HL-60/S4 treated with phorbol 12-myristate 13-acetate at 8.2 ng/mL for 4 days and 3 days (cell line): ENCODE data around the gene SUGCT.

Experiments used
- in situ Hi-C: fragments of 300-500 bp; cut with MboI; formaldehyde crosslinking; loops from 2 replicates; pipeline ENCODE4 v1.15.0; 2022; ENCODE audit warnings: low sequenced_read_pairs

The SUGCT gene

DNA sequence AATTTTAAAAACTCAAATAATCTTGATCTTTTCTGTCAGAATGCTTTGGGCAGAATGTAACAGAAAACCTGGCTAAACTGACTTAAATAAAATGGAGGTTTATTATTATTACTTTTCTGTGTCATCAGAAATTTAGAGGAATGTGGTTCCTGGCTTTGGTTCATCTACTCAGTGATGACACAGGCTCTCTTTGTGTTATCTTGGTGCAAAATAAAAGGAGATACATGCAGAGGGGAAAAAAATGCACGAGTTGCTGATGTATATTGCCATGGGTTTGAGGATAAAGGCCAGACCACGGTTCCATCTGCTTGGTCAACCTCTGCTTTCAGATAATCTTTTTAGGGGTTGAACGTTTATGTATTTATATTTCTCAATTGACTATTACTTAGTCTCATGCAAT, 181.4 kb downstream of the SUGCT start:
- in situ Hi-C loops = no loop called here

DNA sequence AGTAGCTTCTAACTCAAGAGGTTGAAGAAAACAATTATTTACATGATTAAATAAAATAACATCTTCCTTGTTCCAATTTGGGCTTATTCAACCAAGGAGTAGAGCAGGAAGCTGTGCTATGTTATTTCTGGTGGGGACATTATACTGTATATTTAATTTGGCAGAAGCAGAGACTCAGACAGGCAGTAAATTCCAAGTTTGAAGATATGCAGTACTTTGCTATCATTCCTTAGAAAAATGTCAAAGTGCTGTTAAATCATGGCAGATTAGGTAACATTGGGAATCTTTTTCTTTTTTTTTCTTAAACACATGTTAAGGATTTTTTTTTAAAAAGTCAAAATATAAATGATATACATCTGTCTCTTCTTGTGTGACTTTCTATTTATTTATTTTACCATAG, 190.1 kb downstream of the SUGCT start:
- in situ Hi-C loops = loop anchor here (25.0 kb wide), 1 partner anchor 1387 kb away; the partner anchor contains the start of gene INHBA

DNA sequence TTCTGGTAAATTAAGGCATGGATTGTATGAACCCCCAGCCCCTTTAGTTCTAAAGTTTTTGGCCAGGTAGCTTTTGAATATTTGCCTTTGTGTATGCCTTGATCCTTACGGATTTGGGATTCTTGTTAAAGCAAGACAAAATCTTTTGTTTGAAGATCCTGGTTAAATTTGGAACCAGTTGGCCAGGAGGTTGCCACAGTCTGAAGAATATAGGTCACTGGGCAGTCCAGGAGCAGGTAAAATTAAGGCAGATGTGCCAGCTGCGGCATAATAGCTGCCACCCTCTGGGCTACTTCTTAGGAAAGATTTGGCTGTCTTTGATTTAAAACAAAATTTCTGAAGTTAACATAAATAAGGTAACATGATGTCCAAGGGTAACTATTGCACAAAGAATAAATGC, 192.3 kb downstream of the SUGCT start:
- in situ Hi-C loops = loop anchor here (25.0 kb wide), 1 partner anchor 1385 kb away; the partner anchor contains the start of gene INHBA

GRCh38 chr7:40327873-40328272, 193.1 kb downstream of the SUGCT start:
- in situ Hi-C loops = loop anchor here (25.0 kb wide), 1 partner anchor 1384 kb away; the partner anchor contains the start of gene INHBA

DNA sequence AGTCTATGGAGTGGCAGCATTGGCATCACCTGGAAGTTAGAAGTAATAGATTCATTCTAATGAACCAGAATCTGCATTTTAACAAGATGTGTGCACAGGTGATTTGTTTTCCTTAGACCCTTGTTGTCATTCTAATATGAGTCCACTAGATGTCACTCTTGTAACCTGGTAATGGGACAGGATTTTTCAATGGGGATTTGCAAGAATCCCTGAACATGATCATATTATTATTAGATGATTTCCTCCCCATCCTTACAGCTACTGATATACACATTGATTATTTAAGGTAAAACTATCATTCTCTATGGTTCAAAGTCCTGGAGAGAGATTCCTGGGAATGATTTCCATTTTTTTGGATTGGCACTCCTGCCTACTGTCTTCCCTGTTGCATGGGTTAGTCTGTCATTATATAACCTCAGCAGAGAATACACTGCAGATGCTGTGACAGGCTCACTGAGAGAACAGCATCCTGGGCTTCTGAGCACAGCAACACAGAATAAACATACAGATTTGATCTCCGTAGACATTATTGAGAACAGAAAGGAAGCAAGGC, 194.9 kb downstream of the SUGCT start:
- in situ Hi-C loops = loop anchor here (25.0 kb wide), 1 partner anchor 1383 kb away; the partner anchor contains the start of gene INHBA

- in situ Hi-C loops = loop anchor here (25.0 kb wide), 1 partner anchor 1382 kb away; the partner anchor contains the start of gene INHBA
Observed at GRCh38 chr7:40330408-40330807, 195.6 kb downstream of the SUGCT start.

DNA sequence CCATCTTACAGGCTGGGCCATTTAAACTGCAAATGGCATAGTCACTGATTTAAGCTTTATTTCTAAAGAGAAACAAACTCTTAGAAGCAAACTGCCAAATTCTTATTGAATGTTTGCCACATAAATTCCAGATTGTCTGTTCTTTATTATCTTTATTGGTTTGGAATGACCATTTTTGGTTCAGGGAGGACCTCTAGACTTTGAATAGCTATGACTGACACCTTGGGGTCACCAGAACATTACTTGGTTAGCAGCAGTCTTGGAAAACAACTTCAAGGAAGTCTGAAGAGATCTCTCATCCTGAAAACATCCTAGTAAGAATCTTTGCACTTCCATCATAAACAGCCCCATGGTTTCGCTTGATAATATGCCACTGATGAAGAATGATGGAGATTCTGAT, 197.1 kb downstream of the SUGCT start:
- in situ Hi-C loops = loop anchor here (25.0 kb wide), 1 partner anchor 1380 kb away; the partner anchor contains the start of gene INHBA

- in situ Hi-C loops = loop anchor here (25.0 kb wide), 1 partner anchor 1380 kb away; the partner anchor contains the start of gene INHBA
Observed at GRCh38 chr7:40332516-40332915, 197.7 kb downstream of the SUGCT start.

GRCh38 chr7:40341836-40342235, 207.0 kb downstream of the SUGCT start:
- in situ Hi-C loops = loop anchor here (25.0 kb wide), 1 partner anchor 1370 kb away; the partner anchor contains the start of gene INHBA

GRCh38 chr7:40346554-40346953, 211.7 kb downstream of the SUGCT start:
- in situ Hi-C loops = loop anchor here (25.0 kb wide), 1 partner anchor 1366 kb away; the partner anchor contains the start of gene INHBA

GRCh38 chr7:40348126-40348728, 213.4 kb downstream of the SUGCT start:
- in situ Hi-C loops = loop anchor here (25.0 kb wide), 1 partner anchor 1364 kb away; the partner anchor contains the start of gene INHBA

DNA sequence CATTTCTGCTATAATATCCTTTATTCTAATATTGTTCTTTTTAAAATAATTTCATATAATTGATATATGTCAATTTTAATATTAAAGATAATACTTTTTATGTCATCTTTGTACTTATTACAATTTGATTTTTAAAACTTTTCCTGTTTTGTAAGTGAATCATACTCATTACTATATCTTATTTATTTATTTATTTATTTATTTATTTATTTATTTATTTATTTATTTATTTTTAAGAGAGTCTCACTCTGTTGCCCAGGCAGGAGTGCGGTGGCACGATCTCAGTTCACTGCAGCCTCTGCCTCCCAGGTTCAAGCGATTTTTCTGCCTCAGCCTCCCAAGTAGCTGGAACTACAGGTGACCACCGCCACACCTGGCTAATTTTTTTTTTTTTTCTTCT, 215.3 kb downstream of the SUGCT start:
- in situ Hi-C loops = no loop called here

GRCh38 chr7:40354711-40355110, 219.9 kb downstream of the SUGCT start:
- in situ Hi-C loops = no loop called here

- in situ Hi-C loops = no loop called here
Observed at GRCh38 chr7:40356312-40356711, 221.5 kb downstream of the SUGCT start.

- in situ Hi-C loops = no loop called here
Observed at GRCh38 chr7:40356871-40357709, 222.3 kb downstream of the SUGCT start.

GRCh38 chr7:40369641-40370277, 235.0 kb downstream of the SUGCT start:
- in situ Hi-C loops = no loop called here

GRCh38 chr7:40371806-40372440, 237.1 kb downstream of the SUGCT start:
- in situ Hi-C loops = no loop called here

GRCh38 chr7:40374575-40374974, 239.8 kb downstream of the SUGCT start:
- in situ Hi-C loops = no loop called here

DNA sequence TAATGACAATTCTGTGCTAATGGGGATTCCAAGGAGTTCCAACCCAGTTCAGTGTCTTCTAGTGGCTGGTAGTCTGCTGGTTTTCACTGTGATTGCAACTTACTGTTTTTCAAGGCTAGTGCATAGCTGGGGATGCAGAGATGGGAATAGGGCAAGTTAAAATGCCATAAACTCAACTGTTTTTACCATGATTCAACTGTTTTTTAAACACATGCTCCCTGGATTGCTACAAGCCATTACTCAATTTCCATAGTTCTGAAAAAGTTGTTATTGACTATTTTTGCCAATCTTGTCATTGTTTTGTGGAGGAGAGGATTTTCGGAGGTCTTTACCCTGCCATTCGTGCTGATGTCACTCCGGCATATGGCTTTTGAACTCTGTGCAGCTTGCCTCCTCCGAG, 245.3 kb downstream of the SUGCT start:
- in situ Hi-C loops = no loop called here

DNA sequence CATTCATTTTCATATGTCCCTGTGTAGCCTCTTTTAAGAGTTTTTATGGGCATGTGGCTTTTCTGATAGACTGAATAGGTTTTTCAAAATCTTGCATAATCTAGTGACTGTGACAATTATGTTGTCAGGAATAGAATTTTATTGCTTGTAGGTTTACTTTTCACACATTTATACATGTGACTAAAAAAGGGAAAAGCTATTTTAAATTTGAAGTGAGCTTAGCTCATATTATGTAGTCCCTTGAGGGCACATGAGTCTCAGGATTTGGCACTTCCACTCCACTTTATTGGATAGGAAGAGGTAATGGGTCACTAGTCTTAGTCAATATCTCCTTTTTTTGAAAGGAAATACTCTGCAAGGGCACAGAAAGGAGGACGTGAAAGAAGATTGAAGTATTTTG, 247.3 kb downstream of the SUGCT start:
- in situ Hi-C loops = no loop called here
